ENCODE results near the gene IL17RA.
A peak's percentile ranks its signal among the peaks of the same experiment; 100 is the strongest.
"Not testable (repeated sequence)": the region's sequence is repeated elsewhere in the genome, so short reads cannot be mapped to it uniquely, and the experiment has no call there.

The IL17RA gene

DNA sequence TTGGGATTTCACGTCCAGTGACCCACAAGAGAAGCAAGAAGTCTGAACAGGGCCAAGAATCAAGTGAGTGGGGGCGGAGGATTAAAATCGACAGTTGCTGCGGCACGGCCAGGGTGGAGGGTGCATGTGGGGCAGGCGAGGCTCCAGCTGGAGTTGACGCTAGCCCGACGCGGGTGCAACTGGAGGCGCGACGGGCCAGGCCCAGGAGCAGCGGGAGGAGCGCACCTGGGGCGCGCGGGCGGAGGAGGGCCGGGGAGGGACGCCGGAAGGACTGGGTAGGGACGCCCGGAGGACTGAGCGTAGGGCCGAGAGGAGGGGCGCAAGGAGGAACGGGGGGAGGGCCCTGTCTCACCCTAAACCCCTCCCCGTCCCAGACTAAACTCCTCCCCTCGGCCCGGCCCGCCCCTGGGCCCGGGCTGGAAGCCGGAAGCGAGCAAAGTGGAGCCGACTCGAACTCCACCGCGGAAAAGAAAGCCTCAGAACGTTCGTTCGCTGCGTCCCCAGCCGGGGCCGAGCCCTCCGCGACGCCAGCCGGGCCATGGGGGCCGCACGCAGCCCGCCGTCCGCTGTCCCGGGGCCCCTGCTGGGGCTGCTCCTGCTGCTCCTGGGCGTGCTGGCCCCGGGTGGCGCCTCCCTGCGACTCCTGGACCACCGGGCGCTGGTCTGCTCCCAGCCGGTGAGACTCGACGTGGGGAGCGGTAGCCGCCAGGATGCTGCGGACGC is at the start of gene IL17RA:
Gene IL17RA, plus strand, starts transcription at position 447 of the 723 bp plus-strand sequence. Its CDS starts 92 bp downstream, at position 539.
- DNase-seq: peak; percentile 96

GRCh38 chr22:17035246-17035645 is 49.6 kb upstream of the IL17RA start:
- no peak for DNase-seq

DNA sequence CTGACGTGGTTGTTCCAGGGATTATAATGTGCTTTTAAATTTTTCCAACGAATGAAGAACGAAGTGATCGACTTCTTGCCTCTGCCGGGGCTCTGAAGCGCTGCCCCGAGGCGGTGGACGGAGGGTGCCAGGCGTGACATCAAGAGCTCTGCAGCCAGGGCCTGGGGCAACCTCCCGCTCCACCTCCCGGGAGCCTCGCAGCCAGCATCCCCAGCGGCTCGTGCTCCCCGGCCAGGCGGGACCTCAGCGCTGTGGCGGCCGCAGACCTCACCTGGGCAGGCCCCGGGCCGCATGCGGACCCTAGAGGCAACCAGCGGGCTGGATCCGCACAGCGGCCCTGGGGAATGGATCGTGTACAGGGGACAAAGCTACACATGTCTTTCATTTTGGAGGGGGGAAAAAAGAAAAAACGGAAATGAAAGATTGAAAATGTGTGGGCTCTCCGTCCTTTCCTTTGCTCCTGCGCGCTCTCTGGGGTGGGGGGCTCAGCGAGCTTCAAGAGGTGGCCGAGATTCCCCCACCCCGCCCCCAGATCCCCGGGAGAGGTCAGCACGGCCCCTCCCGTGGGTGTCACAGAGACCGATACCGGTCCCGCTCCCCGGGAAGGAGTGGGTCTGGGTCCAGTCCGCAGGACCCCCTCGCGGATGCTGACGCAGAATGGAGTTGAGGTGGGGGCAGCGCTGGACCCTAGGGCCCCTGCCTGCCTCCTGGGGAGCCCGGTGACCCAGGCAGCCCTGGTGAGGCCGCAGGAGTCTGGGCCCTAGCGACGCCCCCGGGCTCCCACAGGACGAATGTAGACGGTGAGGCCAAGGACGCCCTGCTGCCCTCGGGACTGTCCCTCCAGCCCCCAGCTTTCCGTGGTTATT is 48.6 kb upstream of the IL17RA start:
- DNase-seq: not testable (repeated sequence)

DNA sequence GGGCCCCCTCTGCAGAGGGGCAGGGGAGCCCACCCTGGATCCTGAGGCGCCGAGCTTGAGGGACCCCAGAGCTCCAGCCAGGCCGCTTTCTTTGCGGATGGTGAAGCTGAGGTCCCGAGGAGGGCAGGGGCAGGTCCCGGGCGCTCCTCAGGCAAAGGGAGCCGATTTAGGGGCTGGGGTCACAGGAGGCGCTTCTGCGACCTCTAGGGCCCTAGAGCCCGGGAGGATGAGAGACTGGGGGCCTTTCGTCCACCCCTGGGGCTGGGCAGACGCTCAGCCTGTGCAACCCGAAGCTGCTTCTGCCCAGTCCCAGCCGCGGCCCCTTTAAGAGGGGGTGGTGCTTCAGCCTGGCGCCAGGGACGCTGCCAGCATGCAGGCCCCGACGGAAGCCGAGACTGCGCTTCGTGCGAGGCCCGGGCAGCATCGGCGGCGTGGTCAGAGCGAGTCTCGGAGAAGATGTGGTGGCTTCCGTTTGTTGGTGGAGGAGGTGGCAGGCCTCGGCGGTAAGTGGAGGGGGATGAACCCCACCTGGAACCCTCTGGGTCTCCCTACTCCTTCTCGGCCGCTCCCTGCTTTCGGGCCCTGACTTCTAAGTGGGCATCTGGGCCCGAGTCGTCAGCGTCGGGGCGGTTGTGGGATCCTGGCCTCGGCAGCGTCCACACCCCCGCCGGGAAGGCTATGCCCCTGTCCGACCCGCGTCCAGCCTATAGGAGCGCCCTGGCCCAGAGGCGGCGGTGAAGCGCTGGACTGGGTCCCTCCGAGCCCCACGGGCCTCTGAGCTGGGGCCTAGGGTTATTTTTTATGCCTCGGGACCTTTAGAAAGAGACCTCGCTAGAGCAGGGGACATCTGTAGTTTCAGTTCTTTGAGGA is 47.7 kb upstream of the IL17RA start:
- DNase-seq: not testable (repeated sequence)

- DNase-seq: no peak
Measured at GRCh38 chr22:17043521-17043920, 41.3 kb upstream of the IL17RA start.

DNA sequence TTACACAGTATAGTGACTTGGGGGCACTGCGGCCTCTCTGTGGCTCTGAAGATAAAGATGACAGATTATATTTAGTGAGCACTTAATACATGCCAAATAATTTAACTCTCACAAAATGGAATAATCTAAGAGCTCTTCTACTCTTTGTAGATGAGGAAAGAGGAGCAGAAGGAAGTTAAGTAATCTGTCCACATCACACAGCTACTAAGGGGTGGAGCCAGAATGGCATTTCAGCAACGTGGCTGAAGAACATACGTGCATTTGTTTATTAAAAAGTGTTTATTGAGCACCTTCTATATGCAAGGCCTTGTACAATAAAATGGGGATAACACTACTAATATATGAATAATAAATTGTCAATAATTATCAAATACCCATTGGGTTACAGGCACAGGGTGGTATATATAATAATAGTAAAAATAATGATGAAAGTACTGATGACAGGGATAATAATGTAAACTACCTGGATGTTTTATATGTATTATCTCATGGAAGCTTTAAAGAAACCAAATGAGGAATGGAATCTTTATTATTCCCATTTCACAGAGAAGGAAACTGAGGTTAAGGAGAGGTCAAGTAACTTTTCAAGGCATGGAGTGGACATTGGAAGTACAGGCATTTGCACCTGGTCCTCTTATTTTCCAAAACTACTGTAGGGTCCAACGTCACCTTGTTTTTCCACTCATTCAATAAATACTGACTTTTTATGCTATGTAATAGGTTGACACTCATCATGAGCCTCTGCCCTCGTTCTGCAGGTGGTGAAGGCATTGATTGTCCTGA is 38.0 kb upstream of the IL17RA start:
- no peak for DNase-seq

DNA sequence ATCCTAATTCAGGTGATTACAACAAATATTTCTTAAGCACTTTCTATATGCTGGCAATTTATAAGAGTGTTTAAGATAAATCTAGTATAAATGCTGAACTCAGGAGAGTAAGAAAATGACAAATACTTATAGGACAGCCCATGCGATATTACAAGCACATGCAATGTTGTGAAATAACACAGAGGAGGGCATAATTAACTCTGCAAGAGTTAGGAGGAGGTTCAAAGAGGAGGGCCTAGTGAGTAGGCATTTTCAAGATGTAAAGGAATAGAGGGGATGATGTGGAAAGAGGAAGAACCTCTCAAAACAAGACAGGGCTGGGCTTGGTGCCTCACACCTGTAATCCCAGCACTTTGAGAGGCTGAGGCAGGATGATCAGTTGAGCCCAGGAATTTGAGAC is 37.1 kb upstream of the IL17RA start:
- DNase-seq: no peak

DNA sequence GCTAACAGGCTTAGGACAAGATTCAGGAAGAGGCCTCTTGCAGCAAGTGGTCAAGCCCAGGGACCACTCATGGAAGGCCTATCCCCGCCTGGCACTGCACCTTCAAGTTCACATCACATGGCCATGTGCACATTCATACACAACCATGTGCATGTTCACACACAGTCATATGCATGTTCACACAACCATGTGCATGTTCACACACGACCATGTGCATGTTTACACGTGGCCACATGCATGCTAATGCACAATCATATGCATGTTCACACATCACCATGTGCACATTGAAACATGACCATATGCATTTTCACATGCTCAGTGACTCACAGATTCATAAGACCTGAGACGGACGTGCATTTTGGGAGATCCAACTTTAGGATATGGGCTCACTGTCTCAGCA is 28.7 kb upstream of the IL17RA start:
- DNase-seq: no peak

DNA sequence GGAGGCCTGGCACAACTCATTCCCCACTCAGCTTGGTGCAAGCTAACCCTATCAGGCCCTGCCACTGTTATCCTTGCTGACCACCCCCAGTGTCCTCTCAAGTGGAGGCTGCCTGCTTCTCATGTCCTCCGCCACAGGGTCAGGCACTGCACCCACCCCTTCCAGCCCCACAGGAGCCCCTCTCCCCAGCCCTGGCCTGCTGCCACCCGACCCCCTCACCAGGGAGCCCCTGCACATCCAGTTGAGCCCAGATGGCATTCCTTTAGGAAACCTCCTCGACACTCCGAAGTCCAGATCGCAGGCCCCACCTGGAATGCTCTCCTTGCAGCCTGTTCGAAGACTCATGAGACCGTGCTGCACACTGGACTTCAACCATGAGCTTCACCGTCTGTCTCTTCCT is 28.0 kb upstream of the IL17RA start:
- no peak for DNase-seq

DNA sequence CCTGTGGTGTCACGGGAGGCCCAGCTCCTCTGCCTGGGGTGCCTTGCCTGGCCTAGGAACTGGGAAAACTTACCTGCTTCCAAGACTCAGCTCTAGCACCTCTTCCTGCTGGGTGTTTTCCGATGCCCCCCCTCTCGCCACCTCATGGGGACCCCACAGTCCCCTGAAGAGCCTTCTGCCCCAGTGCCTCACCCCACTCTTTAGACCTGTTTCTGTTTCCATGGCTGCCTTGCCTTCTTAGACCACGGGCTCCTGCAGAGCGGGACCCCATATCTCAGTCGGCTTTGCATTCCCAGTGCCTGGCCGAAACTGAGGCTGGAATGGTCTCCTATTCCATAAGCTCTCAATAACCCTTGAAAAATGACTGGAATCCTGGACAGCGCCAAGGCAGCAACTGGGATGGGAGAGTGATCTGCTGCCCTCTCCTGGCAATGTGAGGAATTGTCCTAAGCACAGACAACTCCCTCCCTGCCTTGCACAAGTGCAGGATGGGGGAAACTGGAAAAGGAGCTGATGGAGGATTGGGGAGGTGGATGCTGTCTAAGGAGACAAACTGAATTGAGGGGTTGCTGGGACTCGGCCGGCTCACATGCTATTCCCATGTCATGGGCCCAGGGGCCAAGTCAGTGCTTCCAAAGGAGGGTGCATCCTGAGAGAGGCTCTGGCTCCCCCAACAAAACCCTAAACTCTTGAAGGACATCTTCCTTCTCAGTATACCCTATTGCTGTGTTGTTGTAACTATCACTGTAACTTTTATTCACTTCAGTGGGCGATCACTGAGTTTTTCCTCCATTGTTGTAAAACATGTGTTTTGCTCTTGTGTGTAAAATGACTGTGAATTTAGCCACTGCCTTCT is 26.6 kb upstream of the IL17RA start:
- DNase-seq: peak; percentile 72

- no peak for DNase-seq
Measured at GRCh38 chr22:17060126-17060525, 24.7 kb upstream of the IL17RA start.

- no peak for DNase-seq
Measured at GRCh38 chr22:17063411-17064106, 21.2 kb upstream of the IL17RA start.

DNA sequence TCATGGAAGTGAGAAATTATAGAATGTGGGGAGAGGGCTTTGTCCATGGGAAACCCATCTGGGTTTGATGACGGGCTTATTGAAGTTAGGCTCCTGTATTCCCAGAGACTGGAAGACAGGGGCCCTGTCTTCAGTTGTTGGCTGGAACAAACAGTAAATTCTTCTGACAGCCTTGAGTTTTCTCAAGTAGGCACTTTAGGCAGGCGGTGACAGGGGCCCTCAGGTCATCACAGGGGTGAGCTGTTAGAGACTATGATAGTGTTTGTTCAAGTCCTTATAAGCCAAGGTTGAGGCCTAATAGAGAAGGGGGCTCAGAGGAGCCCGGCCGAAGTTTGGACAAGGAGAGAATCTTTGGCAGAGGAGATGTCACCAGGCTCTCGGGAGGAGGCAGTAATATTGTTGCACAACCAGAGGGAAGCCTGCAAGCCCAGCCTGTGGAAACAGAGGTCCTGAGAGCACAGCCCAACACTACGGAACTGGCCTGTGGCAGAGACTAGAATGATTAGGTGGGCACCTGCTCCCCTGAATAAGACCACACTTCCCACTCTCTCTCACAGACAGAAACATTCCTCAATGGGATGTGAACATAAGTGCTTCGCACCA is 20.2 kb upstream of the IL17RA start:
- DNase-seq: no peak

GRCh38 chr22:17065433-17065832 is 19.4 kb upstream of the IL17RA start:
- no peak for DNase-seq

- no peak for DNase-seq
Measured at GRCh38 chr22:17072877-17073276, 11.9 kb upstream of the IL17RA start.

DNA sequence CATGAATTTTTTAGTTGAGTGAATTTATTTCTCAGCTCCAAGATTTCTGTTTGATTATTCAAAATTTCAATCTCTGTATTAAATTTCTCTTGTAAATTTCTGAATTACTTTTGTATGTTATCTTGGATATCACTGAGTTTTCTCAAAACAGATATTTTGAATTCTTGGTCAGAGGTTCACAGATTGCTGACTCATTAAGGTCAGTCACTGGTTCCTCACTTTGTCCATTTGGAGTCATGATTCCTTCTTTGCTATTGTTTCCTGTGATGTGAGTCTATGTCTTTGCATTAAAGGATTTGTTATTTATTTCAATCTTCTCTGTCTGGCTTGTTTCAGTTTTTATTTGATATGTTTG is 10.2 kb upstream of the IL17RA start:
- DNase-seq: no peak

GRCh38 chr22:17077255-17077654 is 7.5 kb upstream of the IL17RA start:
- no peak for DNase-seq

GRCh38 chr22:17079572-17079971 is 5.2 kb upstream of the IL17RA start:
- DNase-seq: no peak

GRCh38 chr22:17083255-17083654 is 1.5 kb upstream of the IL17RA start:
- DNase-seq: no peak

- DNase-seq: no peak
Measured at GRCh38 chr22:17083811-17084441, 874 bp upstream of the IL17RA start.
